Loucy (cell line): ENCODE results near the gene LYRM4.

ENCODE experiments used
- H2AFZ ChIP-seq: fragments of 200-600 bp; sonication (generic); 2 replicates; pipeline ENCODE4 v1.6.0; 2016; ENCODE audit warnings: antibody characterized with exemption, mild to moderate bottlenecking, low read length, moderate library complexity
- H3F3A ChIP-seq: fragments of 200-600 bp; 2 replicates; pipeline ENCODE4 v1.6.0; 2016; ENCODE audit warnings: antibody characterized with exemption, low read depth, mild to moderate bottlenecking
- H3K27me3 ChIP-seq: fragments of 200-600 bp; sonication (generic); 2 replicates; pipeline ENCODE4 v1.6.1; 2014; ENCODE audit warnings: low read length, mild to moderate bottlenecking; ENCODE audit not compliant: insufficient read depth, poor library complexity, severe bottlenecking
- H3K36me3 ChIP-seq: fragments of 200-600 bp; sonication (generic); 2 replicates; pipeline ENCODE4 v1.6.1; 2016; ENCODE audit warnings: low read length; ENCODE audit not compliant: insufficient read depth
- H3K4me1 ChIP-seq: fragments of 200-600 bp; sonication (generic); 2 replicates; pipeline ENCODE4 v1.5.1; 2014; ENCODE audit warnings: low read length, mild to moderate bottlenecking; ENCODE audit not compliant: insufficient read depth, poor library complexity, severe bottlenecking
- H3K4me2 ChIP-seq: fragments of 200-600 bp; sonication (generic); 2 replicates; pipeline ENCODE4 v1.6.0; 2014; ENCODE audit warnings: antibody characterized with exemption, low read length, low read depth, mild to moderate bottlenecking; ENCODE audit not compliant: poor library complexity, severe bottlenecking
- H3K4me3 ChIP-seq: fragments of 200-600 bp; sonication (generic); 2 replicates; pipeline ENCODE4 v1.5.1; 2014; ENCODE audit warnings: low read length, mild to moderate bottlenecking, mixed read lengths; ENCODE audit not compliant: poor library complexity, severe bottlenecking
- H3K79me2 ChIP-seq: fragments of 200-600 bp; sonication (generic); 2 replicates; pipeline ENCODE4 v1.6.1; 2014; ENCODE audit warnings: low read length; ENCODE audit not compliant: insufficient read depth
- H3K9ac ChIP-seq: fragments of 200-600 bp; sonication (generic); 2 replicates; pipeline ENCODE4 v1.6.0; 2014; ENCODE audit warnings: mild to moderate bottlenecking, low read depth, low read length, moderate library complexity; ENCODE audit not compliant: poor library complexity, severe bottlenecking
- H3K9me2 ChIP-seq: fragments of 200-600 bp; sonication (generic); replicated peaks from 2 replicates; pipeline ENCODE4 v1.6.1; 2016; ENCODE audit warnings: low read depth, low read length, mixed read lengths
- H3K9me3 ChIP-seq: fragments of 200-600 bp; sonication (generic); 2 replicates; pipeline ENCODE4 v1.6.1; 2014; ENCODE audit warnings: mild to moderate bottlenecking, antibody characterized with exemption, low read length, low read depth; ENCODE audit not compliant: insufficient read depth
- H4K20me1 ChIP-seq: fragments of 200-600 bp; sonication (generic); 2 replicates; pipeline ENCODE4 v1.6.0; 2014; ENCODE audit warnings: antibody characterized with exemption, low read length, mild to moderate bottlenecking; ENCODE audit not compliant: insufficient read depth, poor library complexity, severe bottlenecking
- CTCF ChIP-seq: fragments of 200-600 bp; sonication (generic); conservative IDR thresholded peaks from 2 replicates; pipeline ENCODE4 v1.5.1; 2014; ENCODE audit warnings: mild to moderate bottlenecking, antibody characterized with exemption, low read length
- EZH2phosphoT487 ChIP-seq: fragments of 200-600 bp; IDR thresholded peaks from 2 replicates; pipeline ENCODE4 v1.6.1; 2018; ENCODE audit warnings: antibody characterized with exemption, mild to moderate bottlenecking, moderate library complexity, borderline replicate concordance

Gene LYRM4

GRCh38 chr6:5162355-5162754 lies 98.4 kb downstream of the LYRM4 start:
- Histone ChIP-seq H3K36me3 (no peaks in the 10 kb centered on the region), H3K9ac (no peak overlapping the region), H3K4me2 (no peak overlapping the region), H3K9me2 (no peaks in the 10 kb centered on the region), H3K9me3 (no peaks in the 10 kb centered on the region), H3K4me1 (peaks cover 9% of the 10 kb centered on the region), H2AFZ (no peak overlapping the region), H3K79me2 (no peaks in the 10 kb centered on the region), H3K27me3 (no peaks in the 10 kb centered on the region), H4K20me1 (no peaks in the 10 kb centered on the region), H3F3A (no peaks in the 10 kb centered on the region), H3K4me3 (no peak overlapping the region)
- TF ChIP-seq CTCF (no peak), EZH2phosphoT487 (no peak)

- H3K9me2 ChIP-seq = no peaks in the 10 kb centered on the region
- H2AFZ ChIP-seq = no peak overlapping the region
- TF ChIP-seq CTCF (no peak), EZH2phosphoT487 (no peak)
- H3K36me3 ChIP-seq = no peaks in the 10 kb centered on the region
- no peaks in the 10 kb centered on the region for H3F3A ChIP-seq
- H3K4me2 ChIP-seq = no peak overlapping the region
- no peaks in the 10 kb centered on the region for H3K79me2 ChIP-seq
- H3K9me3 ChIP-seq = no peaks in the 10 kb centered on the region
- H3K9ac ChIP-seq = no peak overlapping the region
- peaks cover 9% of the 10 kb centered on the region for H3K4me1 ChIP-seq
- no peaks in the 10 kb centered on the region for H4K20me1 ChIP-seq
- no peaks in the 10 kb centered on the region for H3K27me3 ChIP-seq
- no peak overlapping the region for H3K4me3 ChIP-seq
These were observed 100.5 kb downstream of the LYRM4 start for GRCh38 chr6:5160206-5160605.

- TF ChIP-seq CTCF = no peak
- no peak for TF ChIP-seq EZH2phosphoT487
- Histone ChIP-seq H4K20me1 (no peaks in the 10 kb centered on the region), H3K79me2 (no peaks in the 10 kb centered on the region), H2AFZ (no peak overlapping the region), H3K9me2 (no peaks in the 10 kb centered on the region), H3K4me3 (no peak overlapping the region), H3K9ac (no peak overlapping the region), H3K4me1 (peaks cover 9% of the 10 kb centered on the region), H3K9me3 (no peaks in the 10 kb centered on the region), H3K27me3 (no peaks in the 10 kb centered on the region), H3K4me2 (no peak overlapping the region), H3K36me3 (no peaks in the 10 kb centered on the region), H3F3A (no peaks in the 10 kb centered on the region)
These were observed 101.6 kb downstream of the LYRM4 start for GRCh38 chr6:5159162-5159561.
